Fibroblast of the conjunctiva (primary cell): ENCODE measurements around the gene CDKN2D.
"Not testable (repeated sequence)": the region's sequence is repeated elsewhere in the genome, so short reads cannot be mapped to it uniquely, and the experiment has no call there.

Source experiments
- DNase-seq: peaks from one replicate; pipeline ENCODE4 v3.0.0-alpha.2; 2010; ENCODE audit warnings: low read depth

CDKN2D gene

GRCh38 chr19:10551698-10552301 lies 17.0 kb downstream of the CDKN2D start:
- DNase-seq = no peak

- DNase-seq = not testable (repeated sequence)
These were observed 17.8 kb downstream of the CDKN2D start for GRCh38 chr19:10551006-10551405.

- no peak for DNase-seq
These were observed 18.4 kb downstream of the CDKN2D start for GRCh38 chr19:10550336-10550735.

- DNase-seq = no peak
These were observed 19.0 kb downstream of the CDKN2D start for GRCh38 chr19:10549733-10550132.

- DNase-seq = no peak
These were observed 20.0 kb downstream of the CDKN2D start for GRCh38 chr19:10548746-10549276.

GRCh38 chr19:10546817-10547216 lies 22.0 kb downstream of the CDKN2D start:
- DNase-seq = no peak

- no peak for DNase-seq
These were observed 24.0 kb downstream of the CDKN2D start for GRCh38 chr19:10544753-10545251.

- no peak for DNase-seq
These were observed 24.5 kb downstream of the CDKN2D start for GRCh38 chr19:10544242-10544752.

GRCh38 chr19:10543420-10544241 lies 25.1 kb downstream of the CDKN2D start, which contains the start of gene ATG4D:
Gene ATG4D, plus strand, starts transcription at chr19:10543904. Its CDS starts 187 bp downstream, at chr19:10544091.
- no peak for DNase-seq

GRCh38 chr19:10543059-10543419 lies 25.7 kb downstream of the CDKN2D start:
- no peak for DNase-seq

GRCh38 chr19:10539016-10539415 lies 29.8 kb downstream of the CDKN2D start:
- not testable (repeated sequence) for DNase-seq

GRCh38 chr19:10538204-10538983 lies 30.4 kb downstream of the CDKN2D start:
- DNase-seq = no peak

- no peak for DNase-seq
These were observed 31.1 kb downstream of the CDKN2D start for GRCh38 chr19:10537668-10538067.

- no peak for DNase-seq
These were observed 33.2 kb downstream of the CDKN2D start for GRCh38 chr19:10535613-10536012.

GRCh38 chr19:10533646-10534386 lies 35.0 kb downstream of the CDKN2D start:
- DNase-seq = no peak

- DNase-seq = no peak
These were observed 36.3 kb downstream of the CDKN2D start for GRCh38 chr19:10532457-10532856.

- DNase-seq = not testable (repeated sequence)
These were observed 41.9 kb downstream of the CDKN2D start for GRCh38 chr19:10526887-10527286.

GRCh38 chr19:10525636-10526035 lies 43.1 kb downstream of the CDKN2D start:
- no peak for DNase-seq

GRCh38 chr19:10523135-10523636 lies 45.6 kb downstream of the CDKN2D start:
- DNase-seq = no peak

- DNase-seq = no peak
These were observed 47.2 kb downstream of the CDKN2D start for GRCh38 chr19:10521461-10522171.
